Measurements from ENCODE around the gene BDH1. TPM values are rescaled to one million over a fixed set of nuclear protein-coding genes. Genes with fewer than 3 reads are reported as not detected.
"Not testable (repeated sequence)": the region's sequence is repeated elsewhere in the genome, so short reads cannot be mapped to it uniquely, and the experiment has no call there.

The BDH1 gene
- total RNA-seq, 1 donor from 2014 or later, result 14.1 TPM

- Histone ChIP-seq H3K4me3 (ENCODE audit: low read depth, low read length) (no peak overlapping the region), H3K27me3 (ENCODE audit: control insufficient read depth, insufficient read depth, low read length) (no peaks in the 10 kb centered on the region), H3K36me3 (ENCODE audit: control insufficient read depth, insufficient read depth, low read length) (no peaks in the 10 kb centered on the region)
- DNase-seq (ENCODE audit: low read depth), result no peak
- no peak for TF ChIP-seq CTCF (IDR thresholded peaks at IDR 0.05; ENCODE audit: insufficient read depth, low read length, poor library complexity, severe bottlenecking)
These were observed 36.7 kb upstream of the BDH1 start for GRCh38 chr3:197592361-197593045.

GRCh38 chr3:197591816-197592215 lies 36.0 kb upstream of the BDH1 start:
- no peaks in the 10 kb centered on the region for H3K27me3 ChIP-seq (ENCODE audit: control insufficient read depth, insufficient read depth, low read length)
- H3K36me3 ChIP-seq (ENCODE audit: control insufficient read depth, insufficient read depth, low read length), result no peaks in the 10 kb centered on the region
- no peak for TF ChIP-seq CTCF (IDR thresholded peaks at IDR 0.05; ENCODE audit: insufficient read depth, low read length, poor library complexity, severe bottlenecking)
- no peak for DNase-seq (ENCODE audit: low read depth)
- no peak overlapping the region for H3K4me3 ChIP-seq (ENCODE audit: low read depth, low read length)

- Histone ChIP-seq H3K36me3 (ENCODE audit: control insufficient read depth, insufficient read depth, low read length) (no peaks in the 10 kb centered on the region), H3K4me3 (ENCODE audit: low read depth, low read length) (no peak overlapping the region), H3K27me3 (ENCODE audit: control insufficient read depth, insufficient read depth, low read length) (no peaks in the 10 kb centered on the region)
- no peak for TF ChIP-seq CTCF (IDR thresholded peaks at IDR 0.05; ENCODE audit: insufficient read depth, low read length, poor library complexity, severe bottlenecking)
- DNase-seq (ENCODE audit: low read depth), result no peak
These were observed 34.7 kb upstream of the BDH1 start for GRCh38 chr3:197590313-197590962.

- Histone ChIP-seq H3K27me3 (ENCODE audit: control insufficient read depth, insufficient read depth, low read length) (no peaks in the 10 kb centered on the region), H3K4me3 (ENCODE audit: low read depth, low read length) (no peak overlapping the region), H3K36me3 (ENCODE audit: control insufficient read depth, insufficient read depth, low read length) (no peaks in the 10 kb centered on the region)
- DNase-seq (ENCODE audit: low read depth), result no peak
- no peak for TF ChIP-seq CTCF (IDR thresholded peaks at IDR 0.05; ENCODE audit: insufficient read depth, low read length, poor library complexity, severe bottlenecking)
These were observed 33.8 kb upstream of the BDH1 start for GRCh38 chr3:197589545-197589944.

GRCh38 chr3:197586768-197587167 lies 31.0 kb upstream of the BDH1 start:
- DNase-seq (ENCODE audit: low read depth); H3K27me3 ChIP-seq (ENCODE audit: control insufficient read depth, insufficient read depth, low read length); H3K4me3 ChIP-seq (ENCODE audit: low read depth, low read length); H3K36me3 ChIP-seq (ENCODE audit: control insufficient read depth, insufficient read depth, low read length): not testable (repeated sequence)

GRCh38 chr3:197586181-197586580 lies 30.4 kb upstream of the BDH1 start:
- Histone ChIP-seq H3K27me3 (ENCODE audit: control insufficient read depth, insufficient read depth, low read length) (no peaks in the 10 kb centered on the region), H3K36me3 (ENCODE audit: control insufficient read depth, insufficient read depth, low read length) (no peaks in the 10 kb centered on the region), H3K4me3 (ENCODE audit: low read depth, low read length) (no peak overlapping the region)
- no peak for DNase-seq (ENCODE audit: low read depth)
- TF ChIP-seq CTCF (IDR thresholded peaks at IDR 0.05; ENCODE audit: insufficient read depth, low read length, poor library complexity, severe bottlenecking), result no peak

All from kidney epithelial cell (primary cell).